HUES6 (cell line): Measurements from ENCODE around the gene ANO3.

Experiments
- H3K27ac ChIP-seq: 2 replicates; pipeline ENCODE4 v1.7.0; 2013; ENCODE audit warnings: low read depth, mild to moderate bottlenecking, low read length, inconsistent platforms
- H3K27me3 ChIP-seq: 2 replicates; pipeline ENCODE4 v1.6.1; 2013; ENCODE audit warnings: low read length; ENCODE audit not compliant: control insufficient read depth, insufficient read depth
- H3K36me3 ChIP-seq: 2 replicates; pipeline ENCODE4 v1.6.1; 2013; ENCODE audit warnings: low read length; ENCODE audit not compliant: control insufficient read depth, insufficient read depth
- H3K4me1 ChIP-seq: 2 replicates; pipeline ENCODE4 v1.6.1; 2013; ENCODE audit warnings: low read length; ENCODE audit not compliant: control insufficient read depth, insufficient read depth
- H3K4me3 ChIP-seq: 2 replicates; pipeline ENCODE4 v1.5.1; 2013; ENCODE audit warnings: low read depth, low read length
- H3K9ac ChIP-seq: one replicate; pipeline ENCODE4 v1.6.1; 2013; ENCODE audit warnings: mild to moderate bottlenecking, low read length
- H3K9me3 ChIP-seq: 2 replicates; pipeline ENCODE4 v1.6.1; 2013; ENCODE audit warnings: low read depth, low read length; ENCODE audit not compliant: control insufficient read depth, insufficient read depth

The ANO3 gene

GRCh38 chr11:26597899-26598298, 266.0 kb downstream of the ANO3 start:
- H3K9me3 ChIP-seq: no peaks in the 10 kb centered on the region
- no peaks in the 10 kb centered on the region for H3K27me3 ChIP-seq
- H3K36me3 ChIP-seq: no peaks in the 10 kb centered on the region
- H3K9ac ChIP-seq: no peak overlapping the region
- H3K4me3 ChIP-seq: no peak overlapping the region
- H3K27ac ChIP-seq: no peak overlapping the region
- H3K4me1 ChIP-seq: no peaks in the 10 kb centered on the region

- Histone ChIP-seq H3K4me1 (no peaks in the 10 kb centered on the region), H3K9ac (no peak overlapping the region), H3K27ac (no peak overlapping the region), H3K36me3 (no peaks in the 10 kb centered on the region), H3K9me3 (no peaks in the 10 kb centered on the region), H3K27me3 (no peaks in the 10 kb centered on the region), H3K4me3 (no peak overlapping the region)
Measured at GRCh38 chr11:26599425-26599824, 267.5 kb downstream of the ANO3 start.

DNA sequence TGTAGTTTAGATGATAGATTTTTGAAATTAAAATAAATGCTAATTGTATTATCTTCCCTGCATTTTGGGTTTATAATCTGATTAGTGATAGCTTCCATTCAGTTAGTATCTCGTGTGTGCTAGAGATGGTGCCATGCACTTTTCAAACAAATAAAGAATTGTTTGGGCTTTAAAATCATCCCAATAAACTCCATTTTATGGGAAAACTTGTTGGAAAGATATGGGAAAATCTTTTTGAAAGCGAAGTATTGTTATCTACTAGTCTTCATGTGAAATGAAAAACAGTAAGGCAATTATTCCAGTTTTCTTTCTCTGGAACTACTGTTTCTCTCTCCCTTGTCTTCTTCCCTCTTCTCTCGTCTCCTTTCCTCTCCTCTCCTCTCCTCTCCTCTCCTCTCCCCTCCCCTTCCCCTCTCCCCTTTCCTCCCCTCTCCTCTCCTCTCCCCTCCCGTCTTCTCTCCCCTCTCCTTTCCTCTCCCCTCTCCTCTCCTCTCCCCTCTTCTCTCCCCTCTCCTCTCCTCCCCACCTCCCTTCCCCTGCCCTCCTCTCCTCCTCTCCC, 268.0 kb downstream of the ANO3 start:
- no peak overlapping the region for H3K9ac ChIP-seq
- H3K4me3 ChIP-seq: no peak overlapping the region
- no peaks in the 10 kb centered on the region for H3K36me3 ChIP-seq
- no peak overlapping the region for H3K27ac ChIP-seq
- H3K4me1 ChIP-seq: no peaks in the 10 kb centered on the region
- no peaks in the 10 kb centered on the region for H3K9me3 ChIP-seq
- no peaks in the 10 kb centered on the region for H3K27me3 ChIP-seq

DNA sequence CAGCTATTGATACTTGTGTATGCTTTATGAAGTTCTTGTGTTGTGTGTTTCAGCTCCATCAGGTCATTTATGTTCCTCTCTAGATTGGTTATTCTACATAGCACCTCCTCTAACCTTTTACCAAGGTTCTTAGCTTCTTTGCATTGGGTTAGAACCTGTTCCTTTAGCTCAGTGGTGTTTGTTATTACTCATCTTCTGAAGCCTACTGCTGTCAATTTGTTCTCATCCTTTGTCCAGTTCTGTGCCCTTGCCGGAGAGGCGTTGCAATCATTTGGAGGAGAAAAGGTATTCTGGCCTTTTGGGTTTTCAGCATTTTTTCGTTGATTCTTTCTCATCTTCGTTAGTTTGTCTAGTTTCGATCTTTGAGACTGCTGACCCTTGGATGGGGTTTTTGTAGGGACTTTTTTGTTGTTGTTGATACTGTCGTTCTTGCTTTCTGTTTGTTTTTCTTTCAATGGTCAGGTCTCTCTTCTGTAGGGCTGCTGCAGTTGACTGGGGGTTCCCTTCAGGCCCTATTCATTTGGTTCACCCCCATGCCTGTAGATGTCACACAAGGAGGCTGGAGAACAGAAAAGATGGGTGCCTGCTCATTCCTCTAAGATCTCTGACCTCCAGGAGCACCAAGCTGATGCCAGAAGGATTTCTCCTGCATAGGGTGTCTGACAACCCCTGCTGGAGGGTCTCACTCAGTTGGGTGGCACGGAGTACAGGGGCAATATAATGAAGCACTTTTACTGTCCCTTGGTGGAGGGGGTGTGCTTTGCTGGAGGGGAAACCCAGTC, 276.0 kb downstream of the ANO3 start:
- Histone ChIP-seq H3K27ac (no peak overlapping the region), H3K27me3 (no peaks in the 10 kb centered on the region), H3K4me3 (no peak overlapping the region), H3K36me3 (no peaks in the 10 kb centered on the region), H3K9ac (no peak overlapping the region), H3K9me3 (no peaks in the 10 kb centered on the region), H3K4me1 (no peaks in the 10 kb centered on the region)

DNA sequence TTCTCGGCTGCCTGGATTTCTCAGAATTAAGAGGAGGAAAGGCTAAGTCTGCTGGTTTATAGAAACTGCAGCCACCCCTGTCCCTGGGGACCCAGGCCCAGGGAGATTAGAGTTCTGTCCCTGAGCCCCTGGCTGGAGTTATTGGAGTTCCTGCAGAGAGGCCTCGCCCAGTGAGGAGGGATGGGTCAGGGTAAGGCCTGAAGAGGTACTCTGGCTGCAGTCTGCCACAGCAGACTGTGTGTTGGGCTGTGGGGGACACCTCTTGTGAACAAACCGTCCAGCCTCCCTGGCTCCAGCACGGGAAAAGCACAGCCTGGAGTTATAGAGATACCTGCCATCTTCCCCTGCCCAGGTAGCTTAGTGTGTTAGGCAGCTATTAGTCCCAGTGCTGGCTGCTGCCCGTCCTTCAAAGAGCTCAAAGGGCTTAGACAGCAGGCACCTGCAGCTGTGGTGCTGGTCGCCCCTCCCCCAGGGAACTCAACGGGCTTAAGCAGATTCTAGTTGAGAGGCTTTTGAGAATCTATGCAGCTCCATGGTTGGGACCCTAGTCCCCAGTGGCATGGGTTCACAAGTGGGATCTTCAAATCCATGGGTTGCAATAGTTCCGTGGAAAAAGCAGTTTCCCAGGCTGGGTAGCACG, 276.7 kb downstream of the ANO3 start:
- H3K9ac ChIP-seq: no peak overlapping the region
- no peak overlapping the region for H3K27ac ChIP-seq
- H3K9me3 ChIP-seq: no peaks in the 10 kb centered on the region
- H3K27me3 ChIP-seq: no peaks in the 10 kb centered on the region
- H3K4me1 ChIP-seq: no peaks in the 10 kb centered on the region
- no peak overlapping the region for H3K4me3 ChIP-seq
- H3K36me3 ChIP-seq: no peaks in the 10 kb centered on the region

GRCh38 chr11:26613759-26614158, 281.8 kb downstream of the ANO3 start:
- H3K4me1 ChIP-seq: peaks cover 7% of the 10 kb centered on the region
- no peaks in the 10 kb centered on the region for H3K36me3 ChIP-seq
- no peak overlapping the region for H3K4me3 ChIP-seq
- H3K9me3 ChIP-seq: no peaks in the 10 kb centered on the region
- H3K27ac ChIP-seq: no peak overlapping the region
- no peaks in the 10 kb centered on the region for H3K27me3 ChIP-seq
- no peak overlapping the region for H3K9ac ChIP-seq

GRCh38 chr11:26618441-26618840, 286.5 kb downstream of the ANO3 start:
- Histone ChIP-seq H3K9me3 (no peaks in the 10 kb centered on the region), H3K27me3 (no peaks in the 10 kb centered on the region), H3K4me3 (no peak overlapping the region), H3K27ac (no peak overlapping the region), H3K4me1 (peaks cover 8% of the 10 kb centered on the region), H3K36me3 (no peaks in the 10 kb centered on the region), H3K9ac (no peak overlapping the region)

GRCh38 chr11:26620282-26621045, 288.5 kb downstream of the ANO3 start:
- Histone ChIP-seq H3K4me3 (no peak overlapping the region), H3K27ac (no peak overlapping the region), H3K27me3 (no peaks in the 10 kb centered on the region), H3K9ac (no peak overlapping the region), H3K9me3 (no peaks in the 10 kb centered on the region), H3K4me1 (peaks cover 8% of the 10 kb centered on the region), H3K36me3 (no peaks in the 10 kb centered on the region)

GRCh38 chr11:26621132-26621531, 289.2 kb downstream of the ANO3 start:
- H3K27me3 ChIP-seq: no peaks in the 10 kb centered on the region
- no peak overlapping the region for H3K4me3 ChIP-seq
- H3K9ac ChIP-seq: no peak overlapping the region
- H3K4me1 ChIP-seq: peaks cover 8% of the 10 kb centered on the region
- H3K27ac ChIP-seq: no peak overlapping the region
- no peaks in the 10 kb centered on the region for H3K36me3 ChIP-seq
- no peaks in the 10 kb centered on the region for H3K9me3 ChIP-seq

DNA sequence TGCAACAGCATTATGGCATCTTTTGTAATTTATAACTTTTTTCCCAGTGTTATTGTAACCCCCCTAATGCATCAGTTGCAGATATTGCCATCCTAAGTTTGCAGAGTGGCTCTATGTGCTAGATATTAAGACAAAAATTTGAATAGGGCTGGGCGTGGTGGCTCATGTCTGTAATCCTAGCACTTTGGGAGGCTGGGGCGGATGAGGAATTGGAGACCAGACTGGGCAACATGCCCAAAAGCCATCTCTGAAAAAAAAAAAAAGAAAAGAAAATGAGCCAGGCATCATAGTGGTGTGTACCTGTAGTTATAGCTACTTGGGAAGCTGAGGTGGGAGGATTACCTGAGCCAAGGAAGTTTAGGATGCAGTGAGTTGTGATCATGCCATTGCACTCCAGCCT, 290.3 kb downstream of the ANO3 start:
- H3K4me1 ChIP-seq: peaks cover 8% of the 10 kb centered on the region
- no peaks in the 10 kb centered on the region for H3K9me3 ChIP-seq
- H3K27me3 ChIP-seq: no peaks in the 10 kb centered on the region
- no peak overlapping the region for H3K27ac ChIP-seq
- no peaks in the 10 kb centered on the region for H3K36me3 ChIP-seq
- no peak overlapping the region for H3K4me3 ChIP-seq
- no peak overlapping the region for H3K9ac ChIP-seq
